Heart left ventricle (tissue), 16 donors: Measurements from ENCODE around the gene SSBP3. TPM values are rescaled to one million over a fixed set of nuclear protein-coding genes. Genes with fewer than 3 reads are reported as not detected.

Source experiments
- ATAC-seq, 4 donors: fragments of 200-7000 bp; cut with Tn5 transposase; one replicate each; pipeline ENCODE4 v1.9.1; 2020 to 2022; ENCODE audit warnings: moderate library complexity in 4 of 4, mild to moderate bottlenecking in 3 of 4, moderate number of reproducible peaks in 1 of 4
- DNase-seq, 5 donors: peaks; one replicate each; pipeline ENCODE4 v3.0.0-alpha.2; 2020
- H3K27ac ChIP-seq, 12 donors: fragments of 200-600 bp; sonication (generic) in 4 of 12; one replicate each; pipeline versions ENCODE4 v1.5.0 to v1.8.0; 2016 to 2022; ENCODE audit warnings: mild to moderate bottlenecking in 2 of 12
- H3K27me3 ChIP-seq, 9 donors: fragments of 200-600 bp; sonication (generic) in 2 of 9; one replicate each; pipeline versions ENCODE4 v1.5.1 to v1.8.0; 2016 to 2022; ENCODE audit warnings: mild to moderate bottlenecking in 3 of 9
- H3K36me3 ChIP-seq, 9 donors: fragments of 200-600 bp; sonication (generic) in 2 of 9; one replicate each; pipeline versions ENCODE4 v1.5.0 to v1.8.0; 2018 to 2022; ENCODE audit warnings: mild to moderate bottlenecking in 2 of 9
- H3K4me1 ChIP-seq, 12 donors: fragments of 200-600 bp; sonication (generic) in 4 of 12; one replicate each; pipeline versions ENCODE4 v1.5.0 to v1.8.0; 2016 to 2022; ENCODE audit warnings: mild to moderate bottlenecking in 3 of 12
- H3K4me3 ChIP-seq, 12 donors: fragments of 200-600 bp; sonication (generic) in 4 of 12; one replicate each; pipeline versions ENCODE4 v1.5.0 to v1.8.0; 2017 to 2022; ENCODE audit warnings: mild to moderate bottlenecking in 9 of 12, moderate library complexity in 4 of 12
- H3K9me3 ChIP-seq, 12 donors: fragments of 200-600 bp; sonication (generic) in 4 of 12; one replicate each; pipeline versions ENCODE4 v1.5.0 to v1.8.0; 2016 to 2022; ENCODE audit warnings: mild to moderate bottlenecking in 1 of 12
- CTCF ChIP-seq, 12 donors: fragments of 200-600 bp; sonication (generic) in 4 of 12; IDR thresholded peaks; one replicate each; pipeline versions ENCODE4 v1.5.0 to v1.8.0; 2018 to 2022; ENCODE audit warnings: antibody characterized with exemption in 12 of 12, mild to moderate bottlenecking in 5 of 12
- POLR2A ChIP-seq, 2 donors: fragments of 450-650 bp; IDR thresholded peaks; one replicate each; pipeline ENCODE4 v1.6.1; 2017; ENCODE audit warnings: antibody characterized with exemption in 2 of 2, mild to moderate bottlenecking in 2 of 2, moderate library complexity in 2 of 2
- WGBS, 4 donors: extraction: QIAGEN DNeasy Blood & Tissue Kit in 2 of 4; methylation state at CpG; one replicate each; pipeline versions ENCODE4 v1.1.5 to v1.1.7; 2013 to 2018; 5-methylcytosine and 5-hydroxymethylcytosine counted together
- intact Hi-C, 10 donors: fragments of 100-400 bp; cut with DNase I; formaldehyde crosslinking; loops; one replicate each; pipeline versions ENCODE4 v1.11.1 to v1.14.2; 2022
- polyA plus RNA-seq, 2 donors: library from polyadenylated mRNA; stranded (reverse); fragments of 200-250 nt; gene quantifications; one replicate each; pipeline ENCODE4 v1.2.3, GENCODE V29; 2013
- total RNA-seq, 9 donors: library from RNA; depleted of rRNA in 2 of 9; stranded (reverse); fragments of >200 nt in 2 of 9; fragmentation: NEBNext Ultra II Directional in 3 of 9; extraction: Animal tissue kit (Norgen Biotek cat#: 25700) in 3 of 9; gene quantifications; one replicate each; pipeline versions ENCODE4 v1.1.0 to v1.2.4, GENCODE V29; 2016 to 2023
- donor health status: ischemic (EF 13 %, LVEDD 7.1; RV severe dilation, severe dysfunction).
- donor health status: healthy with polysubstance abuse.
- donor health status: DM: no; HTN: yes; CAD: no.
- donor health status: DM: no; HTN: no; CAD: no.
- donor health status: ischemic (EF 25% LVEDD 6.9; RV normal size, moderate dysfunction).
- donor health status: ischemic (EF 25% LVEDD 5.7; RV mildly dilated, moderate dysfunction).
- donor health status: healthy.
- donor health status: DM: yes; HTN: yes; CAD: no.
- donor health status: ischemic (EF 35%, LVEDD 5.7; RV mildly dilated, moderate dysfunction).
- donor health status: nonischemic (EF 11% LVEDD 7.7; RV severe dilation, severe dysfunction).
- donor health status: DM: yes; HTN: yes; CAD: no.
- donor health status: PGD.
- donor health status: ischemic (EF 29% LVEDD 5.4; RV normal size, mild dysfunction).
- donor health status: nonischemic (EF 23%, LVEDD 6.1; RV moderate dilation, normal function).

SSBP3 gene
- total and polyA plus RNA-seq, 11 donors, result 20.8 to 61.8 (median 48.1) TPM

- DNase-seq (peak in 1 of 5 donors; percentile 13), ATAC-seq (peak; percentile 25 to 64 (median 40))
- no peaks in the 10 kb centered on the region for H3K27me3 ChIP-seq
- peaks cover 0 to 79% (median 52%) of the 10 kb centered on the region in 12 donors for H3K4me1 ChIP-seq
- H3K36me3 ChIP-seq, result no peaks in the 10 kb centered on the region
- TF ChIP-seq CTCF (IDR thresholded peaks at IDR 0.05) (no peak), POLR2A (IDR thresholded peaks at IDR 0.05) (no peak)
- no peaks in the 10 kb centered on the region for H3K9me3 ChIP-seq
- WGBS, 4 donors, result 52 to 62% (median 59%) methylated on average over 14 of the region's 14 CpGs
- intact Hi-C loops, result no loop called here
- H3K27ac ChIP-seq, result peak overlapping the region in 6 of 12 donors; percentile 12 to 43 (median 28)
- H3K4me3 ChIP-seq, result no peak overlapping the region
Observed at GRCh38 chr1:54370287-54370989, 35.8 kb downstream of the SSBP3 start.

- peaks cover 0 to 80% (median 41%) of the 10 kb centered on the region in 12 donors for H3K4me1 ChIP-seq
- ATAC-seq (no peak), DNase-seq (no peak)
- 78 to 88% (median 83%) methylated on average over 2 of the region's 2 CpGs for WGBS, 4 donors
- H3K27ac ChIP-seq, result no peak overlapping the region
- H3K27me3 ChIP-seq, result no peaks in the 10 kb centered on the region
- no peaks in the 10 kb centered on the region for H3K9me3 ChIP-seq
- no peaks in the 10 kb centered on the region for H3K36me3 ChIP-seq
- intact Hi-C loops, result loop anchor here in 1 of 10 donors (2.0 kb wide), 1 partner anchor 57 kb away; no protein-coding TSS in a partner anchor
- no peak overlapping the region for H3K4me3 ChIP-seq
- TF ChIP-seq POLR2A (IDR thresholded peaks at IDR 0.05) (no peak), CTCF (IDR thresholded peaks at IDR 0.05) (no peak)
Observed at GRCh38 chr1:54367613-54368012, 38.6 kb downstream of the SSBP3 start.

GRCh38 chr1:54365847-54366246, 40.3 kb downstream of the SSBP3 start:
- Histone ChIP-seq H3K4me1 (peaks cover 0 to 69% (median 32%) of the 10 kb centered on the region in 12 donors), H3K27me3 (no peaks in the 10 kb centered on the region), H3K4me3 (no peak overlapping the region), H3K9me3 (no peaks in the 10 kb centered on the region), H3K36me3 (no peaks in the 10 kb centered on the region), H3K27ac (peak overlapping the region in 1 of 12 donors; percentile 33)
- TF ChIP-seq CTCF (IDR thresholded peaks at IDR 0.05) (no peak), POLR2A (IDR thresholded peaks at IDR 0.05) (no peak)
- 39 to 65% (median 48%) methylated on average over 3 of the region's 3 CpGs for WGBS, 4 donors
- ATAC-seq (peak in 2 of 4 donors; percentile 29 to 41), DNase-seq (peak in 1 of 5 donors; percentile 3)
- intact Hi-C loops, result loop anchor here in 1 of 10 donors (2.0 kb wide), 1 partner anchor 55 kb away; no protein-coding TSS in a partner anchor

GRCh38 chr1:54365398-54365797, 40.8 kb downstream of the SSBP3 start:
- 61 to 74% (median 69%) methylated on average over 7 of the region's 7 CpGs for WGBS, 4 donors
- H3K9me3 ChIP-seq, result no peaks in the 10 kb centered on the region
- ATAC-seq, result peak in 3 of 4 donors; percentile 6 to 8 (median 8)
- H3K4me1 ChIP-seq, result peaks cover 0 to 65% (median 30%) of the 10 kb centered on the region in 12 donors
- DNase-seq, result peak in 1 of 5 donors; percentile 21
- TF ChIP-seq POLR2A (IDR thresholded peaks at IDR 0.05), result no peak
- no peak for TF ChIP-seq CTCF (IDR thresholded peaks at IDR 0.05)
- no peak overlapping the region for H3K4me3 ChIP-seq
- peak overlapping the region in 1 of 12 donors; percentile 33 for H3K27ac ChIP-seq
- no peaks in the 10 kb centered on the region for H3K27me3 ChIP-seq
- no peaks in the 10 kb centered on the region for H3K36me3 ChIP-seq
- intact Hi-C loops, result no loop called here
